AG09309 (cell line): ENCODE data around the gene PNISR.
A peak's percentile ranks its signal among the peaks of the same experiment; 100 is the strongest.

Source experiments
- DNase-seq: peaks from one replicate; pipeline ENCODE4 v3.0.0-alpha.2; 2010; ENCODE audit warnings: low read depth
- H3K4me3 ChIP-seq: 2 replicates; pipeline ENCODE4 v1.5.1; 2011; ENCODE audit warnings: mild to moderate bottlenecking, low read depth, low read length, moderate library complexity; ENCODE audit not compliant: control insufficient read depth
- CTCF ChIP-seq: IDR thresholded peaks from 2 replicates; pipeline ENCODE4 v1.5.1; 2011; ENCODE audit warnings: mild to moderate bottlenecking, low read depth, low read length, inconsistent platforms; ENCODE audit not compliant: insufficient read depth, control insufficient read depth; ENCODE audit errors: missing control alignments

The PNISR gene

GRCh38 chr6:99446076-99446475, 21.0 kb upstream of the PNISR start:
- DNase-seq, result no peak
- no peak for TF ChIP-seq CTCF
- H3K4me3 ChIP-seq, result no peak overlapping the region

GRCh38 chr6:99434702-99435530, 9.8 kb upstream of the PNISR start:
- no peak for DNase-seq
- peak; percentile 45 for TF ChIP-seq CTCF
- H3K4me3 ChIP-seq, result no peak overlapping the region

GRCh38 chr6:99432877-99433276, 7.8 kb upstream of the PNISR start:
- DNase-seq, result no peak
- TF ChIP-seq CTCF, result no peak
- H3K4me3 ChIP-seq, result no peak overlapping the region

- no peak for DNase-seq
- H3K4me3 ChIP-seq, result no peak overlapping the region
- TF ChIP-seq CTCF, result no peak
These were observed 6.8 kb upstream of the PNISR start for GRCh38 chr6:99431901-99432300.

GRCh38 chr6:99427988-99428387, 2.9 kb upstream of the PNISR start:
- no peak for DNase-seq
- no peak for TF ChIP-seq CTCF
- no peak overlapping the region for H3K4me3 ChIP-seq

GRCh38 chr6:99426451-99426757, 1.3 kb upstream of the PNISR start:
- H3K4me3 ChIP-seq, result peak overlapping the region; percentile 81
- DNase-seq, result no peak
- TF ChIP-seq CTCF, result no peak
